GM12872 (cell line): ENCODE measurements around the gene SYCE1.

Experiments used
- CTCF ChIP-seq: IDR thresholded peaks from 3 replicates; pipeline ENCODE4 v1.5.1; 2011; ENCODE audit warnings: low read depth, mild to moderate bottlenecking, low read length, moderate library complexity; ENCODE audit not compliant: insufficient read depth

SYCE1 gene

GRCh38 chr10:133557381-133557780 is 8.0 kb downstream of the SYCE1 start:
- 0 out of 3 replicates have a peak, but pooled peaks have one; percentile 7 for TF ChIP-seq CTCF

- TF ChIP-seq CTCF = no peak
These were observed 9.9 kb downstream of the SYCE1 start for GRCh38 chr10:133555521-133555920.

GRCh38 chr10:133554600-133554999 is 10.8 kb downstream of the SYCE1 start:
- no peak for TF ChIP-seq CTCF

- TF ChIP-seq CTCF = no peak
These were observed 20.9 kb downstream of the SYCE1 start for GRCh38 chr10:133544506-133544905.

DNA sequence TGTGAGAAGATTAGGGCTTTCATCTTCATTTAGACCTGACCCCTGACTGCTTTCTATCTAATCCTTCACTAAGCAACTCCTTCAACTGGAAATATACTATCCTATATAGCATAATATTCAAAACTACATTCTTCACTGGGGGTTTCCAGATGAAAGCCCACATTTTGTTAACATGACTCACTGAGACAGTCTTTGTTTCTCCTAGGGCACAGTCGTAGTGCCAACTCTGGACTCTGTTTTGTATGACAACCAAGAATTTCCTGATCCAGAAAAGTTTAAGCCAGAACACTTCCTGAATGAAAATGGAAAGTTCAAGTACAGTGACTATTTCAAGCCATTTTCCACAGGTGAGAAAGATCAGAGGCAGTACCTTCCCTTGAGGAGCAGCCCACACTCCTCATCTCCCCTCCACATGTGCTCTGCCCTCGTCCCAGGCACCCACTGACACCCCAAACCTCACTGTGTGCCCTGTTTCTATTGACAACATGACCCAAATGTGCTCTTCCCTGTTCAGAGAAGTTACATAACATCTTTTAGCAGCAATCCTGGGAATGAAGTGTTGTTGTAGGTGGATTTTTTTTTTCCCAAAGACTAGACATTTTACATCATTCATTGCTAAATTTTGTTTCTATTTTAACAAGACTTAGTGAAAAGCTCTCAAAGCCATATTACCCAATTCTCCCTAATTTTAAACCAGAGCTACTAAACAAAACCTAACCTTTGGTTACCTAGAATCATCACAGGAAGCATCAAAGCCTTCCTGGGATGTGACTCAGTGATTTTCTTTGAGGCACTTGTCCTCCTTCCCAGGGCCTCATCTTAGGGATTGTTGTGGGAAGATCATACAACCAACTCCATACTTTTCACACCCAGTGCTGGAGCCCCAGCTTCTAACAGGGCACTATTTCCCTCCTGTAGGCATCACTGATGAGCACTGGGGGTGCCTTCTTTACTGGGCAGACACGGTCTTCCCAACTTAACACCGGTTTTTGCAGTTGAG is 27.5 kb downstream of the SYCE1 start:
- TF ChIP-seq CTCF = no peak

DNA sequence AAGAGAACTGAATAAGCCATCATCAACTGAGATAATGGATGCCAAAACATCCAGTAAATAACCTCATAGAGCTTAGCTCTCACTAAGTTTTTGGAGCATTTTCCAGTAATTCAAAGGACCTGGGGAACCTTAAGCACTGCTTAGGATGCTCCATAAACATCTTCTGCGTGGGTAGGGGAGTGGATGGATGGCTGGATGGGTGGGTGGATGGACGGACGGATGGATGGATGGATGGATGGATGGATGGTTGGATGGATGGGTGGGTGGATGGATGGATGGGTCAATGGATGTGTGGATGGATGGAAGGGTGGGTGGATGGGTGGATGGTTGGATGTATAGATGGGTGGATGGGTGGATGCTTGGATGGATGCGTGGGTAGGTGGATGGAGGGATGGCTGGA is 29.2 kb downstream of the SYCE1 start:
- no peak for TF ChIP-seq CTCF

DNA sequence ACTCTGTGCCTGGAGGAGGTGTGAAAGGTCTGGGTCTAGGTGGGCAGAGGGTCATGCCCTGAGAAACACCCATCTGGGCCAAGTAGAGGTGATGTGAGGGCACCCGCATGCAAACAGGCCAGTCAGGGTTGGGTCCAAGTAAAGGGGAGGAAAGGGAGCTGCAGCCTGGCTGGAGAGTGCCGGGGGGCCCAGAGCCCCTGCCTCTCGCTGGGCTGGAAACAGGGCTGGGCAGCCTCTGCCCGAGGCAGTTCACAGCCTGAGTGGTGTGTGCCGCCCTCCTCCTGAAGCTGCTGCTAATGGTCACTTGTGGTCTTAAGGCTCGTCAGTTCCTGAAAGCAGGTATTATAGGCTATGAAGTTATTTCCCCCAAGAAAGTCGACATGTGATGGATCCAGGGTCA is 31.0 kb downstream of the SYCE1 start:
- no peak for TF ChIP-seq CTCF
